HG03045 (cell line): Measurements from ENCODE around the gene GRIA1.

Experiments
- ATAC-seq: cut with Tn5 transposase; IDR thresholded peaks from one replicate; pipeline ENCODE4 v1.9.1; 2021; ENCODE audit warnings: mild to moderate bottlenecking, moderate library complexity; ENCODE audit not compliant: unreplicated experiment

The GRIA1 gene

DNA sequence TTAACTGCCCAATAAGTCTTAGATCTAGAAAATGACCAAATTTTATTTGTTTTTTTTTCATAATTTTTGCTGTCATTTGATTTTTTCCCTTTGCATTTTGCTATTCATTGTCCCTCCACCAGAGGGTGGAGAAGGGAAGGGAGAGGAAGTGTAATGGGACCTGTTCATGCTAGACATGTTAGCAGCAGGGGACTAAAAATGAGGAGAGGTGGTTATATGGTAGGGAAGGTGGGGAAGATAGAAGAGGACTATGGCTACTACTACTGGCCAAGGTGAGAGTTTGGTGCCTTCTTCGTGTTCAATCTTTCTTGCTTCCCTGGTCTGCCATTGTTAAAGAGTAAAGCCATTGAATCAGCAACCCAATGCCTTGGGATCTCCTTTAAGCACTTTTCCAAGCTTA, 6.4 kb downstream of the GRIA1 start:
- ATAC-seq, result no peak

DNA sequence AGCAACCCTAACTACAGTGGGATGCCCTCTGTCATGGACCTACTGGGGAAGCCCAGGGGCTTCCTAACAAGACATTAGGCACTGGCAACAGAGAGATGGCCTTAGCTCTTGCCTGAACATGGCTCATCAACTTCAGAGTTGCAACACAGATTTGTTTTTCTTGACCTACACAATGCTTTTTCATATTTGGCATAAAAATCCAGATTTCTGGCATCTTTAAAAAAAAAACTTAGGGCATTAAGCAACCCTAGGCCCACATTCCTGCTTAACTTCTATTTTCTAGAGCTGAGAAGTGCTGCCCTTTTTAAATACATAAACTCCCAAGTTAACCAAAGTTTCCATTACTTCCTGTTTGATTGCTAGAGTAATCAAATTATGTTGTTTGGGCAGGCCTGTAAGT, 8.0 kb downstream of the GRIA1 start:
- ATAC-seq, result no peak

DNA sequence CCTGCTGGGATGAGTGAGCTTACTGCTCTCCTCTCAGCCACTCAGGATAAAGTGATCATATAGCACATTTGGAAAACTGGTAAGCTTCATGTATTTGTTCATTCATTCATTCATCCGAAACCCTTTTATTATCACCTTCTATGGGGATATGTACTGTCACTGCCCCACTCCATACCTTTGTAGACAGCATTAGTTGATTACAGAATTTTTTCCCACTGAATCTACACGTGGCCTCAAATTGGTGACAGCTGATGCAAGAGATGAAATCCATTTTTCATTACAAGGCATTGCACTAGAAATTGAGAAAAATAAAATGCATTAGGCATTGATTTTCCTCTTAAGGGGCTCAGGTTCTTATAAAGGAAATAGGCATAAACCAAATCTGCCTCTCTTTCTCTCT, 9.7 kb downstream of the GRIA1 start:
- no peak for ATAC-seq

DNA sequence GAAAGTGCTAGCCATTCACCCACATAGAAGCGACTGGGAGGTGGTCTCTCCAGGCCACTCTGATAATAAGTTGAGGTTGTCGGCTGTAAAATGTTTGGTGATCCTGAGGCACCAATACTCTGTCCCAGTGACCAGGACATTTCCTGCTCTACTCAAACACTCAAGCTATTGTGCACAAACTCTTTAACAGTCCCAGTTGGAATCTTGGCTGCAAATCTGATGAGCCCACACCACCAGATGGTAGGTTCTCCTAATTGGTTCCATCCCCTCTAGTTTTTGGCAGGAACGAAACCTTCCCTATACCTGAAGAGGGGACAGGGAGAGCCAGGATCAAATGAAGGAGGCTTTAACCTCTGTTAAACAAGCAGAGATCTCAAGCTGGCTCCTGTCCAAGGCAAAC, 14.3 kb downstream of the GRIA1 start:
- no peak for ATAC-seq

DNA sequence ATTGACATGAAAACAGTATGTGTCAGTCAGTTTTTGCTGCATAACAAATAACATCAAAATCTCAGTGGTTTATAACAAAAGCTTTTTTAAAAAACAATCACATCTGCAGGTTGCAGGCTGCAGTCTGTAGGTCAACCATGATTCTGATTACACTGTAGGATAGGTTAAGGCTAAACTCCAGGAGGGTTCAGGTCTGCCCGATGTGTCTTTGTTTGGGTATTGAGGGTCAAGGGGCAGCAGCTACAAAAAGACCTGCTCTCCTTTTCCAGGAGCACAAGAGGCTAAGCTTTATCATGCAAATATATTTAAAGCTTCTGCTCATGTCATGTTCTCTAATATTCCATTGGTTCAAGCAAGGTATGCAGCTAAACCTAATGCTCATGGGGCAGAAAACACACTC, 18.2 kb downstream of the GRIA1 start:
- no peak for ATAC-seq

DNA sequence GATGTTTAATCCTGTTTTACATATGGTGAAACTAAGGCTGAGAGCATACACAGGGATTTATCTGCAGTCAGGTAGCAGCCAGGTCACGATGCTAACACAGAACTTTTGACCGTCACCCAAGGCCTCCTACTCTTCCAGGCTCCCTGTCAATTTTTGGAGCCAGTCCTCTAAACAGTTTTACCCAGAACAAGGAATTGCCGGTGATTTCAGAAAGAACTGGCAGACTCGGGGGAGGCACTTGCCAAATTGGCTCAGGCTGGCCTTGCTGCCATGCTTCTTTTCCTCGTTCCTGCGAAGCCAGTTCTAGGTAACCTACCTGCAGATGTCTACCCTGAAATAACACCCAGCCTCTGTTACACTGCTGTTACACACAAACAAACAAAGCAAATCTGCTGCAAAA, 21.2 kb downstream of the GRIA1 start:
- no peak for ATAC-seq

DNA sequence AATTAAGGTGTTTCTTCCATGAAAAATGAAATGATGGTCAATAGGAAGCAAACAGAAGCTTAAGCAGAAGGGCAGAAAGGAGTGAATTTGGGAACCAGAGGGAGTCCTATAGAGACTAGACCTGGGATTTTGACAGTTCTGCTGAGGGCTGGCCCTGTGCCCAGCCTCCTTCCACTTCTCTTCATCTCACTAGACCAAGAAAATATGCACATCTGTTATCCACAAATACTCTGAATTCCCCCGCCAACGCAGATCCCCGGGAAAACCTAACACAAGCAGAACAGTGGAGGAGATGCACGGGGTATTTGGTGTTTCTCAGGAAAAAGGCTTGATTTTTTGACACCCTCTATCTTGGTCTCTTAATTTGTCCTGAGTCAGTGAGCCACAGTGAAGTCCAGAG, 22.7 kb downstream of the GRIA1 start:
- no peak for ATAC-seq

DNA sequence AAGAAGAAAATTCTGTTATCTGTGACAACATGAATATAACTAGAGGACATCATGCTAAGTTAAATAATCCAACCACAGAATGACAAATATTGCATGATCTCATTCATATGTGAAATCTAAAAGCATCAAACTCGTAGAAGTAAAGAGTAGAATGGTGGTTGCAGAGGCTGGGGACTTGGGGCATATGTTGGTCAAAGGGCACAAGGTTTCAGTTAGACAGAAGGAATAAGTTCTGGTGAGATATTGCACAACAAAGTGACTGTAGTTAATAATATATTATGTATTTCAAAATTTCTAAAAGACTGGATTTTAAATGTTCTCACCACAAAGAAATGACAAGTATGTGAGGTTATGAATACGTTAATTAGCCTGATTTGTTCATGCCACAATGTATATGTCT, 24.8 kb downstream of the GRIA1 start:
- ATAC-seq, result no peak

DNA sequence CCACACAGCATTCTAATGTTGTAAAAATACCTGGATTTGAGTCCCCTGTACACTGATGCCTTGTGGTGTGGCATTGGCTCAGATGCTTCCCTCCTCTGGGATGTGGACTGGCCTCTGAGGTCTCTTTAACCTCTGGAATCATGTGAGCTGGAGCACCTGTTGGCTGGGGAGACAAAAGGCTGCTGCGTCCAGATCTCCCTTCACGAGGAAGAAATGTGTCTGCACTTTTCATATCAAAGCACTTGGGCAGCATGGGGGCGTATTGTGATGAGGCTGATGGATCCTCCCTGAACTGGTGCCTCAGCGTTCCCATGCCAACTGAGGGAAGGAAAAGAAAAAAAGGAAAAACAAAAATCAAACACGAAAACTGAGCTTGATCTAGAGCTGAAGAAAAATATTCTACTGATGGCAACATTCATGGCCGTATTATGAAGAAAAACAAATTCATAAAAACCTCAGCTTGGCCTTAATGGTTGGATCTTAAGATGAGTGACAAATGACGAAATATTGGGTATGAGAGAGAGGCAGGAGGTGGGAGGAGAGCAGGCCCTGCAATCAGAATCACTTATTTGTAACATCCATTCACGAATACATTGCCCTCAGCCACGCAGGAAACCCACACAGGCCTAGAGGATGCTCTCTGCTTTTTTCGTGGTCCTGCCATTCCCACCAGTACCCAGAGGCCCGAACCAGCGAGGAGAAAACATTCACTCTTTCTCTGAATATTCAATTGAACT, 26.2 kb downstream of the GRIA1 start:
- no peak for ATAC-seq

DNA sequence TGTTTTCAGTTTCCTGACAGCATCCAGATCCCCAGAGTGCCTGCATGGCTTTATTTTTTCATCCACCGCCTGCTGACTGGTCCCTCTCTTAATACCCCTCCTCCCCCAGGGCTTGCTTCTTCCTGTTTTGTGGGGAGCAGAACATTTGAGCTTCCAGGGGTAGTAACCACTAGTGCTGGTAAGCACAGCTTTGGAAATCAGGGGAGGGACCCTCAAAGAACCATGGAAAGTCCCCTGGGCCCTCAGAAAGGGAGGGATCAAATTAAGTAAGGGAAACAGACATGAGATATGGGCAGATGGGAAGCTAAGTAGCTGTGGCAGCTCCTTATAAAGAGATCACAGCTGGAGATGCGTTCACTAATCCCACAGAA, 26.8 kb downstream of the GRIA1 start:
- no peak for ATAC-seq

DNA sequence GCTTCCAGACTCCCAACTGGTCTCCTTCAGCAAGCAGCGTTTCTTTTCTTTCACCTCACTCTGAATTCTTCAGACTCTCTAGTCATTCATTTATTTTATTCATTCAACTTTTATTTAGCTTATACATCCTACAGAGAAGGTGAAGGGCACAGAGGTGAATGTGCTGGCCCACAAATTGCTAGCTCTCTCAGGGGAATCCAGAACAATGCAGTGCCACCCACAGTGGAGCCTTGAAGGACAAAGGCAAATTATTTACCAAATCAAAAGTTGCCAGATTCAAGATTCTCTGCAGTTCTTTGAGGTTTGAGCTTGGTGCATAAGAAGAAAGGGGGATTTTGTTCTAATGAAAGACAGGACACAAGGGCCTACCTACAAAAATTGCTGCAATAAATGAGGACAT, 29.7 kb downstream of the GRIA1 start:
- no peak for ATAC-seq

DNA sequence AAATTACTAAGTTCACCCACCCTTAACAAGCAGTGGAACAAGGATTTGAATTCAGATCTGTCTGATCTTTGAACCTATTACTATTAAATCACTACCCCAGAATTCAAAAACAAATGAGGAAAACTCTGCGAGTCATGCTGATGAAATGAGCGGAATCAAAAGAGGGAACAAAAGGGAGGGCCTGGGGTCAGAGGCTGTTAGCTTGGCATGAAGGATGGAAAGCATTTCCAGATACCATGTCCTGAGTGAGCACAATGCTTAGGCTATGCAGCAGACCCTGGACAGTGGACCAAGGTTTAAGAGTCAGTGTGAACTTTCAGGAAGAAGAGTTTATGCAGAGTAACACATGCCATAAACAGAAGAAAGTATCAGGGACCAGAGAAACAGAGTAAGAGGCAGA, 30.5 kb downstream of the GRIA1 start:
- ATAC-seq, result no peak

DNA sequence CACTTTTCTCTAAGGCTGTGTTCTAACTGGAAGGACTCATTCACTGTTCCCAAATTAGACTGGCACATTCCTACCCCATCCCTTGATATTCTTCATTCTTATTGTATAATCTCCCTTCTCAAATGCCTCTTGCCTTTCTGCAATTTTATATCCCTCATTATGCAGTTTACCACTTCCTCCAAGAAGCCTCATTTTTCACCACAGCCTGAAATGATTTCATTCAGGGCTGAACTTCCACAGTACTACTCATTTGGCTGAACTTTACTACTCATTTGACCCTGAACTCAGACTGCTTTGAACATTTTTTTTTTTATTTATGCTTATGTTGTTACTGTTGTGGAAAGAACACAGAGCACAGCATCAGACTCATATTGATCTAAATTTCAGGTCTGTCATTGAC, 32.7 kb downstream of the GRIA1 start:
- no peak for ATAC-seq

DNA sequence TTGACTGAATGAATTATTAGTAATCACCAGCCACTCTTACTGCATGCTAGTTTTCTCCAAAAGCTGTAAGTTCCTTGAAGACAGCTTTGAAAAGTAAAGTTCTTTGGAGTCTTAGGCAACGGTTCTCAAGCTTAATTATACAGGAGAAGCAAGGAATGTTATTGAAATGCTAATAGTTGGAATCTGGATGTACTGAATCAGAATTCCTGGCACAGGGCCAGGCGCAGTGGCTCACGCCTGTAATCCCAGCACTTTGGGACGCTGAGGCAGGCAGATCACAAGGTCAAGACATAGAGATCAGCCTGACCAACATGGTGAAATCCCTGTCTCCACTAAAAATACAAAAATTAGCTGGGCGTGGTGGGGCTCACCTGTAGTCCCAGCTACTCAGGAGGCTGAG, 33.4 kb downstream of the GRIA1 start:
- ATAC-seq, result no peak

DNA sequence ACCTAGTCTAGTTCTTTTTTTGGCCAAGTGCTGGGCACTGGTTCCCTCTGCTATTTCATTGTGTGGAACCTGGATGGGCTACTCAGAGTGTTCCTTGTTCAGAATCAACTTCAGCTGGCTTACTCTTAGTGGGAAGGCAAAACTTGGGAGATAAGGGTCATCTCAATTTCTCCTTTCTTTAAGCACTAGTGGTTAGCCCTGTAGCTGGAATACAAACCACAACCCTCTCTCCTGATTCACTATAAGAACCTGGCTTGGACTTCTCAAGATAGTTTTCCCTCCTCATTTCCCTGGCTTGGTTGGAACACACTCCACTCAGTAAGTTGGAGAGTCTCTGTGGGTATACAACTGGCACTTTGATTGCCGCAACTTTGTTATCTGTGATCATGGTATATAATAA, 35.1 kb downstream of the GRIA1 start:
- no peak for ATAC-seq

DNA sequence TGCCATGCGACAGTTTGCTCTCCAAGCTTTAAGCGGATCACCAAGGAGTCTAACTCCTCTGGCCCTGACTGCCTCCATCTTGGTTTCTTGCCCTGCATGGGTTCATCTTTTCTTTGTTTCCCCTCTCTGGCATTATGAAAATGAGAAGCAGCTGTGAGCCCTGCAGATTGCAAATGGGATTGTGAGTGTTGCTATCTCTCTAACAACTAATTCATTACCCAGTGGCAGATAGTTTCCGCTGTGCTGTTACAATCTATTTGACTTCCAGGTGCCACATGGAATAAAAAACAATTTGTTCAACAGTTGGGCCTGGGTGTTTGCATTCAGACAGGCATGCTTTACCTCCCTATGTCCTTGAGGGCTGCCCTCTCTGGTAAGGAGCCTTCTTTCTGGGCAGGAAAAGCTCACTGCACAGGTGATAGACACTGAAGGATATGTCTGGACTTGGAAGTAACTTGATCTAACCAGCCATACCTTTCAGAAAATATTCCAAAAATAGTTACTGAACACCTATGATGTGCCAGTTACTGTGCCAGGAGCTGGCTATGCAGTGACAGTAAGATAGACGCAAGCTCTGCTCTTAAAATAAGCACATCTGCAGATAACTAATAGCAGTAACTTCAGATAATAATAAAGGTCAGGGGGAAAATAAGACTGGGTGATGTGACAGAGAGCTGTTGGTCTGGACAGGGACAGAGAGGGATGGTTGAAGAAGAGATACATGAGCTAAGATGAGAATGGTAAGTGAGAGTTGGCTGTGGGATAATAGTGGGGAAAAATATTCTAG, 40.1 kb downstream of the GRIA1 start:
- ATAC-seq, result no peak

DNA sequence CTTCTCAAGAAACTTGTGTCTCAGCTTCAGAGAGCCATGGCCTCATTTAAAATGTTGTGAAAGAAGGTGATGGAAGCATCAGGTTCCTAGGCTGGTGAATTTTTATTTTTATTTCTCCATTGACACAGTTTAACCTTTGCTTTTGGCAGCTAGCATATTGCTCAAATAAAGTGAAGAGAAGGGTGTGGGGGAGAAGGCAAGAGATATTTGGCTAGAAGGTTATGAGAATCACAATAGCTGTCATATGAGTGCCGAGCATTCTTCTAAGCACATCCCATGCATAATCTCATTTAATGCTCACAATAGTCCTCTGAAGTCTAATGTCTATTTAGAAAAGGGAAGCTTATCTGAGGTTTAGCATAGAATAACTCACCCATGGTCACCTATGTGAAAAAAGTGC, 43.1 kb downstream of the GRIA1 start:
- no peak for ATAC-seq

DNA sequence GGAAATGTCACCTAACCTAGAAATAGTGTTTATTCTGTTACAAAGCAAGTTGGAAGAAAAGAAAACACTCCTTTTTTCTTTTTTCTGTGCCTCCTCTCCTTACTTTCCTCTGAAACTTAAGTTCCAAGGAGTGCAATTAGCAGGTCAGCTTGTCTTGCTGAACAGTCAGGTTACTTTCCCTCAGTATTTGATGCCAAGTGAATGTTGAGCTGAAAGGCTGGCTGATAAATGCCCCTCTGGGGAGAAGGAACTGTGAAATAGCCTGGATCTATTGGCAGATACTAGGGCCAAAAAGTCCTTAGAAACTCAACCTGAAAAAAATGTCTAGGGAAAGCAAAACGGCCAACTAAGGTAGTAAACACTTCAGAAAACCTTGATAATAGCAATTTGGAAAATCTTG, 43.6 kb downstream of the GRIA1 start:
- ATAC-seq, result no peak

DNA sequence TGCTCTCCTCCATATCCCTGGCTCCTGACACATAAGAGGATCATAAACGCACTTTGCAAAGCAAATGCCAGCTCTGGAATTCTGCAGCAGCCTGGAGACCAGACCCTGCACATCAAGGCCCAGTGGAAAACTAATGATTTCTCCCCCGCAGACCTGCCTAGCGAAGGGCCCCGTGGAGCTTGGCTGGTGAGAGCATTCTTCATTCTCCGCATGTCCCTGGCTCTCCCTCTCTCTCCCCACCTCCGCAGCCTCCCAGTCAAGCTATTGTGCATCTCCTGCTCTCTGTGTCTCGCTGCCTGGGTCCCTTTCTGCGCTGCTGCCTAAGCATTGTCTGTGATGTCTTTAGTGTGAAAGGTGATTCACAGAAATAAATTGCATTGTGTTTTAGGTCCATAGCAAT, 46.7 kb downstream of the GRIA1 start:
- no peak for ATAC-seq

DNA sequence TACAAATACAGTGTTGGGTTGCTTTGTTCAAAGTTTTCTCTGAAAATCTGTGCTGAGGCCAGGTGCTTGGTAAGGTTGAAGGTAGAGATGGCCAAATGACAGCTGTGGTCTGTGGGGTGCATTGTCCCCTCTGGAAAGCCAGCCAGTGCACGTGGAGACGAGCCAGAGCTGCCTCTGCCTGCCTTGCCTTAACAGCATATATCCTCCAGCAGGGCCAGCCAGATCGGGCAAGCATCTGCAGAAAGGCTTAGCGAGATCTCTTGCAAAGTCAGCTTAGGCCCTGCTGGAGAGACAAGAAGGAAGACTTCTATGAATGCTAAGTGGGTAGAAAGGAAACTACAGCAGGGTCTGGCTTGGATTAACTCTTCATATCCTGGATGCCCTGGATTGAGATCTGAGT, 49.5 kb downstream of the GRIA1 start:
- no peak for ATAC-seq

DNA sequence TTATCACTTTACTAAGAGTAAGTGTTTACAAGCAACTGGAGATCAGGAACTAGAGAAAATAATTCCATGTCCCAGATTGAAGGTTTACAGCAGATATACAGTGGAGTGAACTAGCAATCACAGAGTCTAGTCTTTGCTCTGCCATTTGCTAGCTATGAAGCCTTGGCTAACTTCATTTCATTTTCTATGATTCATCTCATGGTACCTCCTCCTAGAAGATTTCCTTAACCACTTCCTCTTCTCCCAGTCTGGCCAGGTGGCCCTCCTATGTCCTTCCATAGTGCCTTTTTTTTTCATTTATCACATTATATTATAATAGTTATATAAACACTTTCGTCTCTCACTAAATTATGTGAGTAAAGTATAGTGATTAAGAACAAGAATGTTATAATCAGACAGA, 52.1 kb downstream of the GRIA1 start:
- no peak for ATAC-seq

DNA sequence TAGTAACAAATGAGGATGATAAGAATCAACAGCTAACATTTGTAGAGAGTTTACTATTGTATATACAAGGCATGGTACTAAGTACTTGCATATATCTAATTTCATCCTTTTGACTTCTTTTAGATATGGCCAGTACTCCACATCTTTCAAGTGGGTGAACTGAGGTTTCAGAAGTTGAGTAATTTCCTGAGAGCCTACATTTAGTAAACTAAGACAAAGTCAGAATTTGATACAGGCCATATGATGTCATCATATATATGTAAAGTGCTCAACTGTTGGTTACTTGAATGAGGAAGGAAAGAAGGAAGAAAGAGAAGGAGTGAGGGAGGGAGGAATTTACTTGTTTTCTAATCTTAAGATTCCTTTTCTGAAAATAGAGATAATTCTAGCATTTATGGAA, 52.8 kb downstream of the GRIA1 start:
- no peak for ATAC-seq

DNA sequence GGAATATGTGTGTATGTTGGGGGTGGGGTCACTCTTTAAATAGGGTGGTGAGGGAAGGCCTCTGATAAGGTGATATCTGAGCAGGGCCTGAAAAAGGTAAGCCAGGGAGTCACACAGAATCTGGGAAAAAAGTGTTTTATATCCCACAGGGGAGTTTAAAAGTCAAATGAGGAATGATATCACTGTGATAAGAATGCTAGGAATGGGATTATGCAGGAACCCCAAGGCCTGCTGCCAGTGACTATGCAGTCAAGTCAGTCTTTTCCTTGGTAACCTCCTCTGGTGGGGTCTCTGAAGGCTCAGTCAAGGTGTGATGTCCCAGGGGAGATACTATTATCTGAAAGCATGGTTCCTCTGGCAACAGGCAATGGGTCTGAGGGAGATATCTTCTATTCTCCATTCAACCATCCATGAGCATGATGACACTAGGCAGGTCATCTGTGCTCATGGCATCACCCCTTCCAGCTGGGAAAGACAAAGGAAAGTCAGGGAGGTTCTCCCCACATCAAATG, 53.5 kb downstream of the GRIA1 start:
- no peak for ATAC-seq
